ENCODE data around the gene NYAP2.

Gene NYAP2

DNA sequence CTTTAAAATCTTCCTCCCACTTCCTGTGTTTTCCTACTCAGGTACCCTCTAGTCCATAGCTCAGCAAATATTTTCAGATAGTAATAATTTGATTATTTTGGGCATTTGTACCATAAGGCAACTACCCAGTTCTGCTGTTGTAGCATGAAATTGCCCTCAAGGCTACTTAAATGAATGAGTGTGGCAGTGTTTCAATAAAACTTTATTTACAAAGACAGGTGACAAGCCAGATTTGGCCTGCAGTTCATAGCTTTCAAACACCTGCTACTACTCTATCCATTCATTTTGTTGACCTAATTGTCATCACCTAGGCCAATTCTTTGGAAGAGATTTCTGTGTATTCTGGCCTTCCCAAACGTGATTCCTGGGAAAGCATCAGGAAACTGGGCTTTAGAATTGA lies 28.9 kb downstream of the NYAP2 start:
- Histone ChIP-seq H3K27ac (no peak overlapping the region), H3K4me1 (no peaks in the 10 kb centered on the region), H3K27me3 (no peaks in the 10 kb centered on the region), H3K9me3 (no peaks in the 10 kb centered on the region), H3K4me3 (no peak overlapping the region), H3K36me3 (no peaks in the 10 kb centered on the region)
- intact Hi-C loops (cut with DNase I; ENCODE audit: low total_unique reads) = no loop called here
- TF ChIP-seq, protein P1, sequence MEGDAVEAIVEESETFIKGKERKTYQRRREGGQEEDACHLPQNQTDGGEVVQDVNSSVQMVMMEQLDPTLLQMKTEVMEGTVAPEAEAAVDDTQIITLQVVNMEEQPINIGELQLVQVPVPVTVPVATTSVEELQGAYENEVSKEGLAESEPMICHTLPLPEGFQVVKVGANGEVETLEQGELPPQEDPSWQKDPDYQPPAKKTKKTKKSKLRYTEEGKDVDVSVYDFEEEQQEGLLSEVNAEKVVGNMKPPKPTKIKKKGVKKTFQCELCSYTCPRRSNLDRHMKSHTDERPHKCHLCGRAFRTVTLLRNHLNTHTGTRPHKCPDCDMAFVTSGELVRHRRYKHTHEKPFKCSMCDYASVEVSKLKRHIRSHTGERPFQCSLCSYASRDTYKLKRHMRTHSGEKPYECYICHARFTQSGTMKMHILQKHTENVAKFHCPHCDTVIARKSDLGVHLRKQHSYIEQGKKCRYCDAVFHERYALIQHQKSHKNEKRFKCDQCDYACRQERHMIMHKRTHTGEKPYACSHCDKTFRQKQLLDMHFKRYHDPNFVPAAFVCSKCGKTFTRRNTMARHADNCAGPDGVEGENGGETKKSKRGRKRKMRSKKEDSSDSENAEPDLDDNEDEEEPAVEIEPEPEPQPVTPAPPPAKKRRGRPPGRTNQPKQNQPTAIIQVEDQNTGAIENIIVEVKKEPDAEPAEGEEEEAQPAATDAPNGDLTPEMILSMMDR (IDR thresholded peaks at IDR 0.05) = no peak
- no peak for DNase-seq

DNA sequence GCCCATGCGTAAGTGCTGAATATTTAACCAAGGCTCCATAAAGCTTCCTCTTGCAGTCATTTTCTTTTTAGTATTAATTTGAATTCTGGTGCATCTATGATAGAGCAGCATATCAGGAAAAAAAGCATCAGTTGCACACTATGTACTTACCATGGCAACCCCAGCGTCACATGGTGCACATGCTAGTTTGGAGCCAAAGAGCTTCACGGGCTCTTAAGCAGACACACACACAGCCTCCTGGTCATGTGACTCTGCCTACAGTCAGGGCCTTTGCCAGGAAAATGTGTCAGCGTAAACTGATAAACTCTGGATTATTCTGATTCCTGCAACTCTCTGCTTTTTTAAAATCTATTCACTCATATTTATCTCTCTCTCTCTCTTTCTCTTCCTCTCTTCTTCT lies 30.2 kb downstream of the NYAP2 start:
- intact Hi-C loops (cut with DNase I; ENCODE audit: low total_unique reads) = no loop called here
- DNase-seq = no peak

DNA sequence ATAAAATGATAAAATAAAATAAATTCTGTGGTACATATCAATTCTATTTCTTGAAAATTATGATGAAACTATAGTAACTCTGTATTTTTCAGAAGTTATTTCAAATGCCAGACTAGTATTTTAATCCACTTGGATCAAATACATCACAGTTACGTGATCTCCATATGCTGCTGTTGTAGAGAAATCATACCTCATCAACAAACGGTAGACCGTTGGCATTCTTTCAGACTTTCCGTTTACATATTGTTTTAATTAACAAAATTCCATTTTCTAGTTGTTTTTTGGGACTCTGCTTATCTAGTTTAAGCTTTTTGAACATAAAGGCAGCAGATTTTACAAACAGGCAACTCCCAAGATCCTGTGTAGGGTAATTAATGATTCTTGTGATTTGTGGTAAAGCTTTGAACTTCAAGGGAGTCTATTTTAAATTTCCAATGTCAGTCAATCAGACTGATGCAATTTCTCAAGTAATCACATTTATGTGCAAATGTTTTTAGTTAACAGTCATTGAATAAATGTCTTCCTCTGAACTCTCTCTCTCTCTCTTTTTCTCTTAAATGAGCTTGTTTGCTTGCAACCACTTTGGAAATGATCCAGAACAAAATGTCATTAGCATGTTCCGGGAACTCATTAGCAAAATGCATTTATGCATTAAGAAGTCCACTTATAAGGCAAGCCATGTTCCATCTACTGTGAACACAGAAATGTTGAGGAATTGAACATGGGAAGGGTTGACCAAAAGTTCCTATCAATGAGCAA lies 31.8 kb downstream of the NYAP2 start:
- intact Hi-C loops (cut with DNase I; ENCODE audit: low total_unique reads) = no loop called here
- TF ChIP-seq, protein P1 (IDR thresholded peaks at IDR 0.05) = no peak
- DNase-seq = no peak
- Histone ChIP-seq H3K36me3 (no peaks in the 10 kb centered on the region), H3K27ac (no peak overlapping the region), H3K4me3 (no peak overlapping the region), H3K9me3 (no peaks in the 10 kb centered on the region), H3K27me3 (no peaks in the 10 kb centered on the region), H3K4me1 (no peaks in the 10 kb centered on the region)

More for the DNA sequence above, 30.2 kb downstream of the NYAP2 start:
- Histone ChIP-seq H3K4me1 (no peaks in the 10 kb centered on the region), H3K27ac (no peak overlapping the region), H3K36me3 (no peaks in the 10 kb centered on the region), H3K9me3 (no peaks in the 10 kb centered on the region), H3K4me3 (no peak overlapping the region), H3K27me3 (no peaks in the 10 kb centered on the region)
- TF ChIP-seq, protein P1 (IDR thresholded peaks at IDR 0.05) = no peak

DNA sequence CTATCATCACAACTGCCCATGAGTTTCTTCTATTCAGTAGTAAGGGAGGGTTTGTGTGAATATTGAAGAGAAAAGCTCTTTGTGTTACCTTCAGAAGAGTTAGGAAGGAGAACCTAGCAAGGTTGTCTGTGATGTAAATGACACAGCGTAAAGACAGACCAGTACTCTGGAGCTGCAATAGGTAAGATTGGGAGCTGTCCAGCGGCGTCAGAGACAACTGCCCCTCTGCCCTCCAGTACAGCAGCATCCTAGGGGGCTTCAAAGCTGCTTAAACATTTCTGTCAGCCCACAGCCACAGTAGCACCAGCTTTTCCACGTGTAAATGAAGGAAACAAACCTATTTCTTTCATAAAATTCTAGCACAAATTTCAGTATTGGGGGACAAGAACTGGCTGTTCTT lies 34.5 kb downstream of the NYAP2 start:
- H3K4me1 ChIP-seq = no peaks in the 10 kb centered on the region
- TF ChIP-seq, protein P1 (IDR thresholded peaks at IDR 0.05) = no peak
- no peaks in the 10 kb centered on the region for H3K9me3 ChIP-seq
- no peak overlapping the region for H3K4me3 ChIP-seq
- no peak for DNase-seq
- no peak overlapping the region for H3K27ac ChIP-seq
- intact Hi-C loops (cut with DNase I; ENCODE audit: low total_unique reads) = no loop called here
- H3K27me3 ChIP-seq = no peaks in the 10 kb centered on the region
- H3K36me3 ChIP-seq = no peaks in the 10 kb centered on the region

DNA sequence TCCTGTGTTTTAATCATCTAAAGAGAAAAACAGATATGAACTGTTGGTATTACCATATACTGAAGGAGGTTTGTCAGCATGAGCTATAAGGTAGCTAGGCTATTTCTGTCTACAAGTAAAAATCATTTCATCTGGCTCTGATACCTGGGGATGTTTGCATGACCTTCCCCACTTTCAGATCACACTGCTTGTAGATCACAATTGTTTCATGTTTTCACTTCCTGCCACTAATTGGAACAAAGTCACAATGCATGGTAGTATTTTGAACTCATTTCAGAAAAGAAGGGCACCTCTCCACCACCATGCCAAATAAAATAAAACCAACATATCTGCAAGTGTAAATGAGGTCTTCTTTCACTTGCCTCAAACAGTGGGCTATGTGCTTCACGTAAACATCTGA lies 37.8 kb downstream of the NYAP2 start:
- H3K9me3 ChIP-seq = no peaks in the 10 kb centered on the region
- H3K4me3 ChIP-seq = no peak overlapping the region
- no peaks in the 10 kb centered on the region for H3K27me3 ChIP-seq
- no peak for DNase-seq
- TF ChIP-seq, protein P1 (IDR thresholded peaks at IDR 0.05) = no peak
- no peaks in the 10 kb centered on the region for H3K4me1 ChIP-seq
- no peak overlapping the region for H3K27ac ChIP-seq
- intact Hi-C loops (cut with DNase I; ENCODE audit: low total_unique reads) = no loop called here
- H3K36me3 ChIP-seq = no peaks in the 10 kb centered on the region
